Measurements from ENCODE around the gene PIK3R2.
"Not testable (repeated sequence)": the region's sequence is repeated elsewhere in the genome, so short reads cannot be mapped to it uniquely, and the experiment has no call there.

Gene PIK3R2

DNA sequence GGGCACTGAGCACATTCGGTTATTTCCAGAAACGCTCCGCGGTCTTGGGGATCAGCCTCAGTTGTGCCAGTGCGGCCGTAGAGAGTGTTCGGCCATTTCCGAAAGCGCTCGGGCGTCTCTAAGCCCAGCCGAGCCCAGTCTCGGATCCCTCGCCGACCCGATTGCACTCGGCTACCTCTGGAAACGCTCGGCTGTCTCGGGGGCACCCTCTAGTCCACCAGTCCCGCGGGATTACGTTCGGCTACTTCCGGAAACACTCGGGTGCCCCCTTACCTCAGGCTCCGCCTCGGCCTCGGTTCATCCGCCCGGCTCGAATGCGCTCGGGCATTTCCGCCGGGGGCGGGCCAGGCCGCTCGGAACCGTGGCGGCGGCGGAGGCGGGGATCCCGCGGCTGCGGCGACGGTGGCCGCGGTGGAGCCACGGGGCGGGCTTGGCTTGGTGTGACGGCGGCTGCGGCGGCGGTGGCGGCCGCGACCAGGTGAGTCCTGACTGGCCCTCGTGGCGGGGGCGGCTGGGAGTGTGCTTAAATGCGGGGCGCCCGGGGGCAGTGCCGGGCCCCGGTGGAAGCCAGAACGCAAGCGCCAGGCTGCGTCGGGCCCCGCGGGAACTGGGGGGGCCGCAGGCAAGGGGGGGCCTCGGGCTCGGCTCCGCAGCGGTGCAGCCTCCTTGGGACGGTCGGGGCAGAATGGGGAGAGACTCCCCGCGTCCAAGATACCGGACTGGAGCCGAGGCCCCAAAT is at the start of gene PIK3R2:
Gene PIK3R2, plus strand, starts transcription at position 347 of the 739 bp plus-strand sequence. CDS start 2,717 bp downstream, outside the sequence.
- peak; percentile 88 for DNase-seq

DNA sequence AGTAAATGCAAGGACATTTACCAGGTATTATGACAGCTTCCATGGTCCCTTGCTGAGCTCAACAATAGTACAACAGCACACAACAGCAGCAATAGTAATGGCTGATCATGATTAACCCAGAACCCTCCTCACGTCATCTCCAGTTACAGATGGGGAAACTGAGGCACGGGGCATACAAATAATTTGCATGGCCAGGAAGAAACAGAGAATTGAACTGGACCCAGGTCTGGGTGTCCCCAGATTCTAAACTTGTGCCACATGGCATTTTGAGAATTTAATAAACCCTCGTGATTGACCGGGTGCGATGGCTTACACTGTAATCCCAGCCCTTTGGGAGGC is 48.2 kb upstream of the PIK3R2 start:
- no peak for DNase-seq

DNA sequence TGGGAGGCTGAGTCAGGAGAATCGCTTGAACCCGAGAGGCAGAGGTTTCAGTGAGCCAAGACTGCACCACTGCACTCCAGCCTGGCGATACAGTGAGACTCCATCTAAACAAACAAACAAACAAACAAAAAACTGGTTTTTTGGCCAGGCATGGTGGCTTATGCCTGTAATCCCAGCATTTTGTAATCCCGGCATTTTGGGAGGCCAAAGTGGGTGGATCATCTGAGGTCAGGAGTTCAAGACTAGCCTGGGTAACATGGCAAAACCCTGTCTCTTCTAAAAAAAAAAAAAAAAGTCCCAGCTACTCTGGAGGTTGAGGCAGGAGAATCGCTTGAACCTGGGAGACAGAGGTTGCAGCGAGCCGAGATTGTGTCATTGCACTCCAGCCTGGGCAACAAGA is 47.7 kb upstream of the PIK3R2 start:
- not testable (repeated sequence) for DNase-seq

DNA sequence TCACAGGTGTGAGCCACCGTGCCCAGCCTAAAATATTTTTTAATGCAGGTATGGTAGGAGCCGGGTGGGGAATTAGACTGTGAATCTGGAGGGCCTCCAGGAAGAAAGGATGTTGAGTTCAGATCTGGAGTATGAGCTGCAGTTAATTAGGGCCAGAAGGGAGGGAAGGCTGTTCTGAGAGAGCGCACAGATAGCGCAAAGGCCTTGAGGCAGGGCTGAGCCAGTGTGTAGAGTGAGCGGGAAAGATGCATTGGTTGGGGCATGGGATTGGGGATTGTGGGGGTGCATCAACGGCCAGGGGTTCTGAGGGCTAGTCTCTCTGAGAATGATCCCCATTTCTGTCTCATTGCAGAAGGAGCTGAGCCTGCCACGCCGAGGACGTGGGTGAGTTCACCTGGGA is 45.7 kb upstream of the PIK3R2 start:
- DNase-seq = peak; percentile 26

DNA sequence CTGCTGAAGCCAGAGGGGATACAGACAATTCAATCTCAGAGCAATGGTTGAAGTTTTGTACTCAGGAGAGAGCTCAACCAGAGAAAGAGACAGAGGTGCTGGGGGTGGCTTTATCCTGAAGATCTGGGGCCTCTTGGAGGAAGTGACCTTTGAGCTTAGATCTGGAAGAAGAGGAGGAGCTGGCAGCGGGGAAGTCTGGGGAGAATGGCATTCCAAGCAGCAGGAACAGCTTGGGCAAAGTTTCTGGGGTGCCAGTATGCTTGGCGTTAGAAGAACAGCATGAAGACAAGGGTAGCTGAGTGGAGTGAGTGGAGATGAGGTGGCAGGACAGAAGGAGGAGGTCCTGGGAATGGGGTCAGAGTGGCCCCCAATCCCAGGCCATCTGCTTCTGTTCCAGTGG is 44.1 kb upstream of the PIK3R2 start:
- DNase-seq = no peak

DNA sequence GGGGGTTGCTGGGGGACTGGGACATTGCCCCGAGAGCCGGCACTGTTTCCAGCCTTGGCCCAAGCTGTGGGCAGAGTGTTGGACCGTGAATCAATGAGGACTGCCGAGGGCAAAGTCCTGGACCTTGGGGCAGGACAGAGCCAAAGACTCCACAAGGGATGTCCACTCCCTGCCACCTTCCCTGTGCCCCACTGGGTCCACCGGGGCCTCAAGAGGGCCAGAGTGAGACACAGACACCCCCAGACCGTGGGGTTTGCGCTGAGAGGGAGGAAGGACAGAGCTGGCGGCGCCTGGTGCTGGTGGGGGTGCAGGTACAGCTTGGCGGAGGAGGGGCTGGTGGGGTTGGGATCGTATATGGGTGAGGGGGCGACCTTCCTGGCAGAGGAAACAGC is 43.6 kb upstream of the PIK3R2 start:
- no peak for DNase-seq

DNA sequence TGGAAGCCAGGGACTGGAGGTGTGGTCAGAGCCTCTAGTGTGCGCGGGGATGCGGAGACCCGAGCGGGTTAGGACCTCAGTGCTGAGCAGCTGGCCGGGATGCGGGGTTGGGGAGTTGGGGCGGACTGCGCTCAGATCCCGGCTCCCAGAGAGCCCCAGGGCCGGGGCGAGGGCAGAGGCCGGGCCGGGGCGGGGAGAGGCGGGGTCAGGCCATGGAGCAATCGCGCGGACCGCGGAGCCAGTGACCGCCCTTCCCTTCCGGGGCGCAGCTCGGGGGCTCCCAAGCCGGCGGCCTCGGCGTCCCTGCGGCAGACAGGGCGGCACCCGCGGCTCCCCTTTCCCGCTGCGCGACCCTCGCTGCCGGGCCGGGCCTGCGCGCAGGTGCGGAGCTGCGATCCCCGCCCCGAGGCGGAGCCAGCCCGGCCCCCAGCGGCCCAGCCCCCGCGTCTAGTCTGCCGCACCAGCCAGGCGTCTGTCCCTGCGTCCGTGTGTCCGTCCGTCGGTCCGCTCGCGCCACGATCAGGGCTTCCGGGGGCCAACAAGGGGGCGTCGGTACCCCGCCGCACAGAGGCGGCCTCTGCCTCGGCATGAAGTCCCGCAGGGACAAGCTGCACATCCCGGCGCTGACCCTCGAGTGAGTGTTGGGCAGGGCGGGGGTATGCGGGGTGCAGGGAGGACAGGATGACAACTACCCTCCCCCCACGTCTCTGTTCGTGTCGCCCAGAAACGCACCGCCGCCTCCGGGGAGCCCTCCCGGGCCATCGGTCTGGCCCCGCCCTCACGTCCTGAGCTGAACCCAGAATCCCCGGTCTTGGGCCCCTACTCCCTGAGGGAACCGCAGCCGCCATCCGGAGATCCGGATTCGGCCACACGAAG is 43.0 kb upstream of the PIK3R2 start:
- no peak for DNase-seq

DNA sequence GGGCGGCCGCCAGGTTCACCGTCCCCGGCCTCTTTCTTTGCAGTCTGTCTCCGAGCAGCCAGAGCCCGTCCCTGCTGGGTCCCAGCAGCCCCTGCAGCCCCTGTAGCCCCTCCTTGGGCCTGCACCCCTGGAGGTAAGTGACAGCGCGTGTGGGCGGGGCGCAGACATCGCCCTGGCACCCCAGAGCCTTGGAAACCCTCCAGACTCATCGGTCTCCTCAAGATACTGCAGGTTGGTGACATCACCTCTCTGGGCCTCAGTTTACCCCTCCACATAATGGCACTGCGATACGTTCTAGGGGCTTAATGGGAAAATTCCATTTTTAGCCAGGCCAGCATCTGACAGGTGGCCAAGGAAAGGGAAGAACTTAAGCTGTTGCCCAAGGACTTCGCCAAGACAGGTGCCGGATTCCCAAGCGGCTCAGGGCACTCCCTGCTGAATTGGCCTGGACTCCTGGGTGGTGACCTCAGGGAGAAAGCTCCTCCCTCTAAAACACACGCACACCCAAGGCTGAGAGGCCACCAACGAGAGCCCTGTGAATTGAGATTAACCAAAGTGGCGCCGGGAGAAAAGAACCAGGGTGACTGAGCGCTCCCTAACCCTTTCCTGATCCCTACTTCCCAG is 42.2 kb upstream of the PIK3R2 start:
- DNase-seq = no peak

DNA sequence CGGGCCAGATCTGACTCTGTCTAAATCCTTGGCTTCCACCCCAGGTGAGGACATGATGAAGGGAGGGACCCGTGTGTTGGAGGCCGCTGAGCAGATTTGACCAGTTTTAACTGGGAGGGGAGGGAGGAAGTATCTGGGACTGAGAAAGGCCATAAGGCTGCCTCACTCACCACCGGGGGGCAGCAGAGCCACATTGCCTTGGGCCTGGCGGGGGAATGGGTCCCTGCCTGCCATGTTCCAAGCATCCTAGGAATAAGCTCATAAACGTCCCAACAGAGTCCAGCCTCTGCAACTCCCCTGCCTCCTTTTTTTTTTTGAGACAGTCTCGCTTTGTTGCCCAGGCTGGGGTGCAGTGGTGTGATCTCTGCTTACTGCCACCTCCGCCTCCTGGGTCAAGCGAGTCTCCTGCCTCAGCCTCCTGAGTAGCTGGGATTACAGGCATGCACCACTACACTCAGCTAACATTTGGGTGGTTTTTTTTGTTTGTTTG is 39.9 kb upstream of the PIK3R2 start:
- DNase-seq = peak; percentile 38

DNA sequence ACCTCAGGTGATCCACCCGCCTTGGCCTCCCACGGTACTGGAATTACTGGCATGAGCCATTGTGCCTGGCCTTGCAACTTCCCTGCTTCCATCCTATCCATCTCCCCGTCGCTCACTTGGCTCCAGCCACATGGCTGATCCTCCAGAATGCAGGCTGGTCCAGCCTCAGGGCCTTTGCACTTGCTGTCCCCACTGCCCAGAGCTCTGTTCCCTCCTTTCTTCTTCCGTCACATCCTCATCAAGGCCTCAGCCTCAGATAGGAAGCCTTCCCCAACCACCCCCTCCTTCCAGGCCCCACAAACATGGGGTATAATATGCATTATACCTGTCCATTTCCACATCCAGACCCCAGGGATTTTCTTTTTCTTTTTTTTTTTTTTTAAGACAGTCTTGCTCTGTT is 39.1 kb upstream of the PIK3R2 start:
- DNase-seq = no peak

DNA sequence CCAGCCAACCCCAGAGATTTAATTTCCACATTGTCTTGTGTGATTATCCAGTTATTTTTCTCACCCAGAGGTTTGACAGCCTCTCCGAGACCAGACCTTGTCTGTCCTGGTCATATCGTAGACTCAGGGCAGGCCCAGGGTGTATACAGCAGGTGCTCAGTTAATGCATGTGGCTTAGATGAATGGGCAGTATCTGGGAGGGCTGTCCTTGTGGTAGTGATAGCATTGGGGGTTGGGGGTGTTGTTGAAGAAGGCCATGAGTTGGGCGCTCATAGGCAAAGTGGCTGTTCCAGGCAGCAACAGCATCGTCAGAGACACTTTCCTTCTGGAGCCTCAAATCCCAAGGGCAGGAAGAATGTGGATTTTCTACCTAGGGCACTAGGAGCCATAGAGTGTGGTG is 38.5 kb upstream of the PIK3R2 start:
- no peak for DNase-seq

DNA sequence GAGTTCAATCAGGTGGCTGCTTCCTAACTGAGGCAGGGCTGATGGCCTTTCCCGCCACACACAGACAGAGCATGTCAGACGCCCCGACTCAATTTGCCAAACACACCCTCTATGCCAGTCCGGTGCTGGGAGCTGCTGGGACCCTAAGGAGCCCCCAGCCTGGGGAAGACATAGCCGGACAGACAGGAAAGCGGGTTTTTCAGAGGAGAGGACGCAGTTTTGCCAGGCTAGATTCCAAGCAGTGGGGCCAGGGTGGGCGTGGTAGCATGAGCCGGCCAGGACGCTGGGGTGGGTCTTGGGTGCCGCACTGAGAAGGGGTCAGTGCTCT is 35.6 kb upstream of the PIK3R2 start:
- DNase-seq = no peak

DNA sequence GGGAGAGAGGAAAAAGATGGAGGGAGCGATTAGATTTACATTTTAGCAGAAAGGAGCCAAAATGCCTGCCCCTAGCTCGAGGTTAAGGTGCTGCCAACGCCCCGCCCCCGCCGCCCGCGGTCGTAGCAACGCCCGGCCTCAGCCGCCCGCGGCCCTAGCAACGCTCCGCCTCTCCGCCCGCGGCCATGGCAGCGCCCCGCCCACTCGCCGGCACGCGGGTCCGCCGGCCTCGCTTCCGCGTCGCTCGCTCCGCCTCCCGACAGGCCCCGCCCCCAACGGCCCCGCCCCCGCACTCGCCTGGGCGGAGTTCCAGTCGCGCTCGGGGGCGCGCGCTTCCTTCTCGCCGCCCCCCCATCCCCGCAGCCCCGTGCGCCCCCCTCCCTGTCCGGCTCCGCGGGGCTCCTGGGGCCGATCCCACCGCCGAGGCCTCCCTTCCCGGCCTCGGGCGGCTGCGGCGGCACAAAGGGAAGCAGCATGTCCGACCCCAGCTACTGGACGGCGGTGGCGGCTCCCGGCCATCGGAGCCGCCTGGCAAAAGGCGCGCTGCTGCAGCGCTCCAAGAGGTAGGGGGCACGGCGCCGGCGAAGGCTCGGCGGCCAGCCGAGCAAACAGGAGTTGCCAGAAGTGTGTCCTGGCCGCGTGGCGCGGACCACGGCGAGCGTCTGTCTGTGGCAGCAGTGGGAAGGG is 35.1 kb upstream of the PIK3R2 start:
- DNase-seq = peak; percentile 50

DNA sequence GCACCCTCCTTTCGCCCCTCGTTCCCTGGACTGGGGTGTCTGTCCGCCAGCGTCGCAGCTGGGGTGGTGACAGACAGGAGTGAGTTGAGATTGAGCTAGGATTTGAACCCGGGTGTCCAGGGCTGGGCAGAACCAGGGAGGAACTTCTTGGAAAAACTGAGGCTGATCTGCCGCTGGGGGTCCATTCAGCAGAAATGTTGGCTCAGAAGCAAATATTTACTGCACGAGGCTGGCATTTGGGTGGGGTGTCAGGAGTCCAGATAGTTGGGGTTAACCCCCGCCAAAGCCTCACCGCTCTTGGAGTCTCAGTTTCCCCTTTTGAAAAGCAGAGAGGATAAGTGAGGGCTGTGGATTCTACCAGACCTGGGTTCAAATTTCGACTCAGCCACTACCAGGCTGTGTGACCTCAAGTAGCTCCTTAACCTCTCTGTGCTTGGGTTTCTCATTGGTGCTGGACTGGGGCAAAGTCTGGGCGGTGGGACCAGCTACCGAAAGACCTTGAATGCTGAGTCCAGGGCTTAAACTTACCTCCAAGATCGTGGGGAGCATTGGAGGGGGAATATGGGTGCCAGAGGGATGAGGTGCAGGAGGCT is 34.4 kb upstream of the PIK3R2 start:
- DNase-seq = no peak

DNA sequence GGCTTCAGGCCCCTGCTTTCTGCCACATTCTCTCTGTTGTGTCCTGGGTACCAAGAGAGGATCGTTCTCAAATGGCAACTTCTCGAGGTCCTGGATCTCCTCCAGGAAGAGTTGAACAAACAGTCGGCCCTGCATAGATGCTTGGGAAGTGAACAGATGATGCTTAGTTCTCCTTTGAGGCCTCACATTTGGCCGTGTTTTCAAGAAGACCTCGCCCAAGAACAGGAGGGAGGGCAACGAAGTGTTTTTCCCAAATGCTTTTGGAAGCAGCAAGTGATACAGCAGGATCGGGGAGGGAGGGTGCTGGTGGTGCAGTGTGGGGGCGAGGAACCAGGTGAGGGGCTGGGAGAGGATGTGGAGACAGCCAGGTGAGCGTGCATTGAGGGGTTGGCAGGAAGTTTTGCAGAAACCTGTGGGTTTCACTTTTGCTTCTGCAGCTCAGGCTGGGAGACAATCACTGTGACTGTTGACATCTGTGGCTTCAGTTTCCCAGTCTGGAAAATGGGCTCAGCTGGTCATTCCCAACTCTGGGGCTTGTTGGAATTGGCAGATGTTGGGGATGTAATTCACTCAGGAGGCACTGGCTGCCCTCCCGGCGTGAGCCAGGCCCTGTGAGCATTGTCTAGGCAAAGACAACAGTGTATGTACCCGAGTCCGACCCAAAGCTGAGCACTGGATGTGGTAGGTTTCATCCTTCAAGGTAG is 33.8 kb upstream of the PIK3R2 start:
- DNase-seq = no peak

DNA sequence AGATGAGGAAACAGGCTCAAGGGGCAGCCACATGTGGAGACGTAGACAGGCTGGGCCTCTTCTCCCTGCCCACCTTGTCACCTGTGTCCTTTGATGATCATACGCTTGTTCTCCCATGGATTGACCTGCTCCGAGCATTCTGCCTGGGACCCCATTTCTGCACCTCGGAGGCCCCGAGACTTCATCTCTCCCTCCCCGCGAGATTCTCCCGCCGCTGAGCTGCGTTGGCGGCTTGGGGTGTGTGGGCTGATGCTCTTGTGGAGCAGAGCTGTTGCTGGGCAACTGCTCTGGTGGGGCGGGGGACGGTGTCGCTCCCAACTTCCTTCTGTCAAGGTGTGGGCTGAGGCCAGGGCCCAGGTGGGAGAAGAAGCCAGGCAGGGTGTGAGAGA is 33.3 kb upstream of the PIK3R2 start:
- no peak for DNase-seq

DNA sequence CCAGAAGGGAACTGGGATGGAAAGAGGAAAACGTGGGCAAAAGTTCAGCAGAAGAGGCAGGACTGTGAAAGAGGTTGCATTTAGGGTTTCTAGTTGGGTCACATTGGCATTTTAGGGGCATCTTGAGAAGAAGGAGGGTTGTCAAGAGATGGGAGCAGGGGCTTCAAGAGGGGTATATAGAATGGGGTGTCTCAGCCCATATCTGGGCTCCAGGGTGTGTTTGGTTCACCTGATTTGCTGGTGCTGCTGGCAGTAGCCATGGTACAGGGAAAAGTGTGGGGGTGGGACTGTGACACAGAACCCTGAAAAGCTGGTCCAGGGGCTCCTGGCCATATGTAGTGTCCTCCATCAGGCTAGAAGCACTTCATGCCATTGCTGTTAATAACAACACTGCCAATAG is 32.8 kb upstream of the PIK3R2 start:
- DNase-seq = no peak

DNA sequence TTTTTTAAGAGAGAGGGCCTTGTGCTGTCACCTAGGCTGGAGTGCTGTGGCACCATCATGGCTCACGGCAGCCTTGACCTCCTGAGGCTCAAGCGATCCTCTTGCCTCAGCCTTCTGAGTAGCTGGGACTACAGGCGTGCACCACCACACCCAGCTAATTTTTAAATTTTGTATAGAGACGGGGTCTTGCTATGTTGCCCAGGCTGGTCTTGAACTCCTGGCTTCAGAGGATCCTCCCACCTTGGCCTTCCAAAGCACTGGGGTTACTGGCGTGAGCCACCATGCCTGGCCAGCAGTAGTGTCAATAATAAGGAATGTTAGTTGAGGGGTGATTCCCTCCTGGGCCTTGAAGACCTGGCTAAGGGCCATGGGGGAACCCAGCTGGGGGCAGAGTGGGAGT is 31.8 kb upstream of the PIK3R2 start:
- DNase-seq = no peak

DNA sequence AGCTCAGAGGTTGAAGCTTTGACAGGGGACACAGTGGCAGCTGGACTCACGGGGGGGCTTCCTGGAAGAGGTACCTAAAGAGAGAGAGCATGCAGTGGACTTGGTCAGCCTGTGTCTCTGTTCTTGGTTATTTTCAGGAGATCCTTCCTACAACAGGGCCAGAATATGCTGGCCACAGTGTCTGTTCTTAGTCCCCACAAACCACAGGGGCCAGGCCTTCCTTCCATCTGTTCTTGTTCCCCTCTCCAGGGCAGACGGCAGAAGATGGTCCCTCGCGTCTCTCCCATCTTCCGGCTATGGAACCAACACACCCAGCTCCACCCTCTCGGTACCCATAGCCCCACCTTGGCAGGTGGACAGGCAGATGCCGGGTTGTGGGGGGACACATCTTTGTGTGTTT is 30.5 kb upstream of the PIK3R2 start:
- no peak for DNase-seq

DNA sequence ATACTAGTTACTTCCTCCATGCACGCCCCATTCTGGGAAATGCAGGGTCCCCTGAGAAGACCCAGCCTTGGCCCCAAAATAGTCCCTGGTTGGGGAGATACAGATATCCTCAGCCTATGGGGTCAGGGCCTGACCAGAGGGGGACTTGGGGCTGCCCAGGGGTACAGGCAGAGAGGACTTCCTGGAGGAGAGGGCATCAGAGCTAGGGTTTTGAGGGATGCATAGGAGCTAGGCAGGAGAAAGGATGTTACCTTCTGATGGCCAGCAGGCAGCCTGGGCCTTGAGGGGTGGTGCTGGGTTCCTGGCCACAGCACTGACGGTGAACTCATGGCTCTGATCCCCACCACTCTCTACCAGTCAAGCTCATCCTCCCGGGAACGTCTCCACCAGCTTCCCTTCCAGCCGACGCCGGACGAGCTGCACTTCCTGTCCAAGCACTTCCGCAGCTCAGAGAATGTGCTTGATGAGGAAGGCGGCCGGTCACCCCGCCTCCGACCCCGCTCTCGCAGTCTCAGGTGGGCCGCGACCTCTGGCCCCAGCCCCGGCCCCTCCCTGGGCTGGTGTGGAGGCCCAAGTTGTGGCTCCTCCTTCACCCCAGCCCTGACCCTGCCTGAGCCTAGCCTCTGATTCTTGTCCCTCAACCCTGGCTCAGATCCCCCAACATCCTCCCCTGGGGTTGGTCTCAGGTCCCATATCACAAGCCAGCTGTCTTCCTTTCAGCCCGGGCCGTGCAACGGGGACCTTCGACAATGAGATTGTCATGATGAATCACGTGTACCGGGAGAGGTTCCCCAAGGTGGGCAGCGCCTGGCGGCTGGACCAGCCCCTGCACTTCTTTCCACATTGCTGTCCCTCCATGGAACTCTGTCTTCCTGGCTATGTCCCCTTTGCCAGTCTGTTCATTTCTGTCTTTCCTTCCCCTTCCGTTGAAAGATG is 29.8 kb upstream of the PIK3R2 start:
- DNase-seq = no peak

DNA sequence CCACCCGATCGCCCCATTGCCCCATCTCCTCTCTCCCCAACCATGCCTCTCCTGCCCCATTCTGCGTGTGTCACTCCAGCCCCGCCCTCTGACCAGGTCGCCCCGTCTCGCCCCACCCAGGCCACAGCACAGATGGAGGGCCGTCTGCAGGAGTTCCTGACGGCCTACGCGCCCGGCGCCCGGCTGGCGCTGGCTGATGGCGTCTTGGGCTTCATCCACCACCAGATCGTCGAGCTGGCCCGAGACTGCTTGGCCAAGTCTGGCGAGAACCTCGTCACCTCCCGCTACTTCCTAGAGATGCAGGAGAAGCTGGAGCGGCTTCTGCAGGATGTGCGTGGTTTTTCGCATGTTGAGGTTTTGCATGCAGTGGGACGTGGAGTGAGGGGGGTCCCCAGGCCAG is 29.1 kb upstream of the PIK3R2 start:
- DNase-seq = no peak
